Measurements from ENCODE around the gene TUT1. TPM values are rescaled to one million over a fixed set of nuclear protein-coding genes. Genes with fewer than 3 reads are reported as not detected.

Gene TUT1
- total and polyA plus RNA-seq, 4 donors = 5.6 to 15.8 (median 13.7) TPM

DNA sequence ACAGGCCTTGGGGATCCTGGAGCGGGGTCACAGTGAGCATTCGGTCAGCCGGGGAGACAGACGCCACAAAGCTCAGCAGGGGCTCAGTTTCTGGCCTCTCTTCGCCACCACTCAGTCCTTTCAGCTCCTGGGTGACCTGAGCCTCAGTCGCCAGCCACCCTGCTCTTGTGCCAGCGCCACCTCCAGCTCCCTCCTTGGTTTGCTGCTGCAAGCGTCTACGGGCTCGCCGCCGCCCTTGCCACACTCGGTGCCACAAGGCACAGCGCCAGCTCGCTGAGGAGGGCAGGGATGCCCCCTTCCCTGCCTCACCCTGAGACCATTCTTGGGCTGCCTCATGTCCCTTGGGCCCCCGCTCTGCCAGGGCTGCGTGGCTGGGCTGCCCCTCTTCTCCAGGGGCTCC lies 16.2 kb downstream of the TUT1 start:
- Histone ChIP-seq H3K27me3 (ENCODE audit: control insufficient read depth in 4 of 4, insufficient read depth in 4 of 4, low read length in 3 of 4) (no peaks in the 10 kb centered on the region), H3K4me3 (ENCODE audit: low read depth in 1 of 3, low read length in 3 of 3) (peak overlapping the region; percentile 53 to 71 (median 59)), H3K4me1 (ENCODE audit: control insufficient read depth in 4 of 4, insufficient read depth in 4 of 4, low read length in 3 of 4) (peaks cover 6 to 33% (median 24%) of the 10 kb centered on the region in 4 donors), H3K9ac (ENCODE audit: low read depth in 1 of 2, low read length in 2 of 2) (peak overlapping the region; percentile 70 to 98), H3K9me3 (ENCODE audit: control insufficient read depth in 4 of 4, low read length in 3 of 4) (no peaks in the 10 kb centered on the region), H3K36me3 (ENCODE audit: control insufficient read depth in 4 of 4, insufficient read depth in 3 of 4, low read depth in 1 of 4, low read length in 3 of 4) (peaks cover 6 to 42% (median 29%) of the 10 kb centered on the region in 4 donors), H3K27ac (ENCODE audit: low read depth in 1 of 2, low read length in 2 of 2) (peak overlapping the region; percentile 95 to 96)
- TF ChIP-seq RXRA (IDR thresholded peaks at IDR 0.05) (no peak), HNF4A (conservative IDR thresholded peaks at IDR 0.05) (no peak), HNF4G (IDR thresholded peaks at IDR 0.05) (no peak), TAF1 (conservative IDR thresholded peaks at IDR 0.05) (no peak), EGR1 (IDR thresholded peaks at IDR 0.05; ENCODE audit: low read depth in 2 of 2) (no peak), GABPA (IDR thresholded peaks at IDR 0.05 in 1 of 2, conservative IDR thresholded peaks at IDR 0.05 in 1 of 2) (no peak), NR2F2 (IDR thresholded peaks at IDR 0.05) (no peak), RAD21 (IDR thresholded peaks at IDR 0.05) (no peak), JUND (IDR thresholded peaks at IDR 0.05) (no peak), FOXA2 (IDR thresholded peaks at IDR 0.05) (no peak), SP1 (IDR thresholded peaks at IDR 0.05) (no peak), YY1 (IDR thresholded peaks at IDR 0.05) (no peak), FOXA1 (IDR thresholded peaks at IDR 0.05) (no peak)
- TF ChIP-seq, protein P1, sequence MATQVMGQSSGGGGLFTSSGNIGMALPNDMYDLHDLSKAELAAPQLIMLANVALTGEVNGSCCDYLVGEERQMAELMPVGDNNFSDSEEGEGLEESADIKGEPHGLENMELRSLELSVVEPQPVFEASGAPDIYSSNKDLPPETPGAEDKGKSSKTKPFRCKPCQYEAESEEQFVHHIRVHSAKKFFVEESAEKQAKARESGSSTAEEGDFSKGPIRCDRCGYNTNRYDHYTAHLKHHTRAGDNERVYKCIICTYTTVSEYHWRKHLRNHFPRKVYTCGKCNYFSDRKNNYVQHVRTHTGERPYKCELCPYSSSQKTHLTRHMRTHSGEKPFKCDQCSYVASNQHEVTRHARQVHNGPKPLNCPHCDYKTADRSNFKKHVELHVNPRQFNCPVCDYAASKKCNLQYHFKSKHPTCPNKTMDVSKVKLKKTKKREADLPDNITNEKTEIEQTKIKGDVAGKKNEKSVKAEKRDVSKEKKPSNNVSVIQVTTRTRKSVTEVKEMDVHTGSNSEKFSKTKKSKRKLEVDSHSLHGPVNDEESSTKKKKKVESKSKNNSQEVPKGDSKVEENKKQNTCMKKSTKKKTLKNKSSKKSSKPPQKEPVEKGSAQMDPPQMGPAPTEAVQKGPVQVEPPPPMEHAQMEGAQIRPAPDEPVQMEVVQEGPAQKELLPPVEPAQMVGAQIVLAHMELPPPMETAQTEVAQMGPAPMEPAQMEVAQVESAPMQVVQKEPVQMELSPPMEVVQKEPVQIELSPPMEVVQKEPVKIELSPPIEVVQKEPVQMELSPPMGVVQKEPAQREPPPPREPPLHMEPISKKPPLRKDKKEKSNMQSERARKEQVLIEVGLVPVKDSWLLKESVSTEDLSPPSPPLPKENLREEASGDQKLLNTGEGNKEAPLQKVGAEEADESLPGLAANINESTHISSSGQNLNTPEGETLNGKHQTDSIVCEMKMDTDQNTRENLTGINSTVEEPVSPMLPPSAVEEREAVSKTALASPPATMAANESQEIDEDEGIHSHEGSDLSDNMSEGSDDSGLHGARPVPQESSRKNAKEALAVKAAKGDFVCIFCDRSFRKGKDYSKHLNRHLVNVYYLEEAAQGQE (IDR thresholded peaks at IDR 0.05) = no peak
- TF ChIP-seq, protein P2, sequence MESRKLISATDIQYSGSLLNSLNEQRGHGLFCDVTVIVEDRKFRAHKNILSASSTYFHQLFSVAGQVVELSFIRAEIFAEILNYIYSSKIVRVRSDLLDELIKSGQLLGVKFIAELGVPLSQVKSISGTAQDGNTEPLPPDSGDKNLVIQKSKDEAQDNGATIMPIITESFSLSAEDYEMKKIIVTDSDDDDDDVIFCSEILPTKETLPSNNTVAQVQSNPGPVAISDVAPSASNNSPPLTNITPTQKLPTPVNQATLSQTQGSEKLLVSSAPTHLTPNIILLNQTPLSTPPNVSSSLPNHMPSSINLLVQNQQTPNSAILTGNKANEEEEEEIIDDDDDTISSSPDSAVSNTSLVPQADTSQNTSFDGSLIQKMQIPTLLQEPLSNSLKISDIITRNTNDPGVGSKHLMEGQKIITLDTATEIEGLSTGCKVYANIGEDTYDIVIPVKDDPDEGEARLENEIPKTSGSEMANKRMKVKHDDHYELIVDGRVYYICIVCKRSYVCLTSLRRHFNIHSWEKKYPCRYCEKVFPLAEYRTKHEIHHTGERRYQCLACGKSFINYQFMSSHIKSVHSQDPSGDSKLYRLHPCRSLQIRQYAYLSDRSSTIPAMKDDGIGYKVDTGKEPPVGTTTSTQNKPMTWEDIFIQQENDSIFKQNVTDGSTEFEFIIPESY (IDR thresholded peaks at IDR 0.05) = no peak
- TF ChIP-seq, protein P3, sequence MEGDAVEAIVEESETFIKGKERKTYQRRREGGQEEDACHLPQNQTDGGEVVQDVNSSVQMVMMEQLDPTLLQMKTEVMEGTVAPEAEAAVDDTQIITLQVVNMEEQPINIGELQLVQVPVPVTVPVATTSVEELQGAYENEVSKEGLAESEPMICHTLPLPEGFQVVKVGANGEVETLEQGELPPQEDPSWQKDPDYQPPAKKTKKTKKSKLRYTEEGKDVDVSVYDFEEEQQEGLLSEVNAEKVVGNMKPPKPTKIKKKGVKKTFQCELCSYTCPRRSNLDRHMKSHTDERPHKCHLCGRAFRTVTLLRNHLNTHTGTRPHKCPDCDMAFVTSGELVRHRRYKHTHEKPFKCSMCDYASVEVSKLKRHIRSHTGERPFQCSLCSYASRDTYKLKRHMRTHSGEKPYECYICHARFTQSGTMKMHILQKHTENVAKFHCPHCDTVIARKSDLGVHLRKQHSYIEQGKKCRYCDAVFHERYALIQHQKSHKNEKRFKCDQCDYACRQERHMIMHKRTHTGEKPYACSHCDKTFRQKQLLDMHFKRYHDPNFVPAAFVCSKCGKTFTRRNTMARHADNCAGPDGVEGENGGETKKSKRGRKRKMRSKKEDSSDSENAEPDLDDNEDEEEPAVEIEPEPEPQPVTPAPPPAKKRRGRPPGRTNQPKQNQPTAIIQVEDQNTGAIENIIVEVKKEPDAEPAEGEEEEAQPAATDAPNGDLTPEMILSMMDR (IDR thresholded peaks at IDR 0.05; ENCODE audit: low read depth, low read length, missing input control) = no peak
- TF ChIP-seq, protein P4, sequence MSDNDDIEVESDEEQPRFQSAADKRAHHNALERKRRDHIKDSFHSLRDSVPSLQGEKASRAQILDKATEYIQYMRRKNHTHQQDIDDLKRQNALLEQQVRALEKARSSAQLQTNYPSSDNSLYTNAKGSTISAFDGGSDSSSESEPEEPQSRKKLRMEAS (IDR thresholded peaks at IDR 0.05) = no peak
- TF ChIP-seq, protein P5, sequence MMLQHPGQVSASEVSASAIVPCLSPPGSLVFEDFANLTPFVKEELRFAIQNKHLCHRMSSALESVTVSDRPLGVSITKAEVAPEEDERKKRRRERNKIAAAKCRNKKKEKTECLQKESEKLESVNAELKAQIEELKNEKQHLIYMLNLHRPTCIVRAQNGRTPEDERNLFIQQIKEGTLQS (IDR thresholded peaks at IDR 0.05) = no peak
- WGBS = 73% methylated on average over 17 of the region's 17 CpGs
- DNase-seq (ENCODE audit: low spot score) = no peak

All from liver (tissue), 9 donors.